GM21381 (cell line): ENCODE data around the gene NDUFA13.

Experiments used
- ATAC-seq: cut with Tn5 transposase; IDR thresholded peaks from one replicate; pipeline ENCODE4 v1.9.1; 2021; ENCODE audit warnings: mild to moderate bottlenecking, moderate library complexity; ENCODE audit not compliant: unreplicated experiment

NDUFA13 gene

DNA sequence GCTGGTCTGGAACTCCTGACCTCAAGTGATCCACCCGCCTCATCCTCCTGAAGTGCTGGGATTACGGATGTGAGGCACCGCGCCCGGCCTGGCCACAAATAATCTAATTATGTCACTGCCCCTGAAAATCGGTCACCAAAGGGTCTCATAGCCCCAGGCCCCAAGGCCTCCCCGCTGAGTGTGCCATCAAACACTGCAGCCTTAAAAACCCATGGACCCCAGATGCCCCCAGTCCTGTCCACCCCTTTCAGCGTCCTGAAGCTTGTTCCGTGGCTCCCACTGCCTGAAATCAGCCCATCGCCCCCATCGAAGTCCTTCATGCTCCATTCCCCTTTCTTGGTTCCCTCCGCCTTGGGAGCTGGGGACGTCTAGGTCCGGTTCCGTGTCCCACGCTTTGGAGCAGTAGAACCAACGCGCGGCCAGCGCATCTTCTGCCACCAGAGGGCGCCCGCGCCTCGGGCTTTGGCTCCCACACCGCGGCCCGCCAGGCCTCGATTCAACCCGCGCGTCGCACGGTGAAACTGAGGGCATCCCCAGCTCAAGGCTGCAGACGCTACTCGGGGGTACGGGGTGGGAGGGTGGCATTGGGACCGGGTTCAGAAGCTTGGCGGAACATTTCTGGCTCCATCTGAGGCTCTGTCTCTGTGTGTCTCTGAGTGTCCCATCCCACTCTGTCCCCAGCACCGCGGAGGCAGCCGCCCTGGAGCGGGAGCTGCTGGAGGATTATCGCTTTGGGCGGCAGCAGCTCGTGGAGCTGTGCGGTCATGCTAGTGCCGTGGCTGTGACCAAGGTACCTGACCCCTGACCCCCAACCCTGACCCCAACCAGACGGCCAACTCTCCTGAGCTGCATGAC, 16.2 kb downstream of the NDUFA13 start:
- ATAC-seq: no peak

- ATAC-seq: no peak
Measured at GRCh38 chr19:19532806-19533701, 17.0 kb downstream of the NDUFA13 start.

DNA sequence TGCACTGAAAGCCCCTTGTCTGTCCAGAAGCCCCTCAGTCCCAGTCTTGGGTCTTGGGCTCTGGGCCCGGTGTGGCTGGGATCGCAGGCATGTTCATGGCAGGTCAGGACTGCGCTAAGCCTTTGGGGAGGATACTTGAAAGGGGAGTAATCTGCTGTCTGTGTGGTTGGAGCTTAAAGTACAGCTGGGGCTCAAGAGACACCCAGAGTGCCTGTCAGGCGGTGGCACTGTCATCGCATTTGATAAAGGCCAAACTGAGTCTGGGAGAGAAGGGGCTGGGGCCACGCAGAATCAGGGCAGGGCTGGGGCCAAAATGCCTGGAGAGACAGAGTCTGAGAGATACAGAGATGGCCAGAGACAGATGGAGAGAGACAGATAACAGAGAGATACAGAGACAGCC, 17.8 kb downstream of the NDUFA13 start:
- ATAC-seq: no peak

DNA sequence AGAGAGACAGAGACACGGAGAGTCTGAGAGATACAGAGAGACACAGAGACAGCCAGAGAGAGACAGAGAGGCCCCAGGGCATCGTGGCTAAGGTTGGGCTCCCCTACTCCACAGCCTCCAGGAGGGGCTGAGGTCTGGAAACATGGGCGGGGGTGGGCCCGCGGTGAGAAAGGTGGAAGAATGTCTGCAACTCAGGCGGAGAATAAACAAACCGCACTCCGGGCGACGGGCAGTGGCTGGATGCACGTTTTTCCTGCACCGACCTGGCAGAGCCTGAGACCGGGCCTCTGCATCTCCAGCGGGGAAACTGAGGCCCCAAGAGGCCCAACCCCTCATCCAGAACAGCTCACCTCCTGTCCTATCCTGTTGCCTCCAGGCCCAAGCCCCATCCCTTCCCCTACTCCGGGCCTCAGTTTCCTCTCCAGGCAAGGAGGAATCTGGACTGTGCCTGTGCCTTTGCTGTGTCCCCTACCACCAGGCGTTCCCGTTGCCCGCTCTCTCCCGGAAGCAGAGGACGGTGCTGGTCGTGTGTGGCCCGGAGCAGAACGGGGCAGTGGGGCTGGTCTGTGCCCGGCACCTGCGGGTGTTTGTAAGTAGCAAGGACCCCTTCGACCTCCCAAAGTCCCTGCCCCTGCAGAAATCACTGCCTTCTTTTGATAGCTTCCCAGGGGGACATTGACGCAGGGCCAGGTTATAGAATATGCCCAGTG, 18.7 kb downstream of the NDUFA13 start:
- no peak for ATAC-seq

- no peak for ATAC-seq
Measured at GRCh38 chr19:19535311-19536191, 19.5 kb downstream of the NDUFA13 start.

- ATAC-seq: no peak
Measured at GRCh38 chr19:19537075-19538048, 21.3 kb downstream of the NDUFA13 start.

DNA sequence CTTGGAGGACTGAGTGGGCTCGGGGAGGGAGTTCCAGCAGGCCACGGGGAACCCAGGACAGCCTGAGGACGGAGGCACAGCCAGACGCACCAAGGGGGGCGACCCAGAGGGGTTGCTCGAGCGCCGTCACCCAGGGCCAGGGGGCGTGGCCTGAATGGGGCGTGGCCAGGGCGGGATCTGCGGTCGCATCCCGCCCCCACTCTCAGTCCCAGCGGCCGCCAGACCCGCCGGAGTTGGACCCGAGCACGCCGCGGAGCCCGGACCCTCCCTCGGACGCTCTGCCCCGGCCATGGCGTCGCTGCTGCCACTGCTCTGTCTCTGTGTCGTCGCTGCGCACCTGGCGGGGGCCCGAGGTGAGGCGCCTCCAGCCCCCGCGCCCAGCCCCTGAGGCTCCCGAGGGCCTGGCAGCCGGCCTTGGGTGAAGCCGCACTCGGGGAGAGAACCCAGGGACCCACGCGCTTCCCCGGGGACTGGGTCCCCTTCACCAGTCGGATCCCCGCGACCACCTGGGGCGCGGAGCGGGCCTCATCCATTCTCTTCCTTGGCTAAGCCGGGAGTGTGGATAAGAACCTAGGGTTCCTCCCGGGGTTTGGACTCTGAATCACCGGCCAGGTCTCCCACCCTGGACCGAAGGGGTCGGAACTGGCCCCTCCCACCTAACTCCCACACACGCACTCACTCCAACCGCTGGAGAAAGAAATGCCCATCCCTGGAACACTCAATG, 22.2 kb downstream of the NDUFA13 start, which contains the start of gene CILP2:
TSS of gene CILP2 (plus strand) at position 205 of the 724 bp plus-strand sequence. CDS start at position 290, 85 bp downstream.
- ATAC-seq: no peak

- no peak for ATAC-seq
Measured at GRCh38 chr19:19538785-19539166, 22.8 kb downstream of the NDUFA13 start.

GRCh38 chr19:19539698-19540063, 23.7 kb downstream of the NDUFA13 start:
- no peak for ATAC-seq

DNA sequence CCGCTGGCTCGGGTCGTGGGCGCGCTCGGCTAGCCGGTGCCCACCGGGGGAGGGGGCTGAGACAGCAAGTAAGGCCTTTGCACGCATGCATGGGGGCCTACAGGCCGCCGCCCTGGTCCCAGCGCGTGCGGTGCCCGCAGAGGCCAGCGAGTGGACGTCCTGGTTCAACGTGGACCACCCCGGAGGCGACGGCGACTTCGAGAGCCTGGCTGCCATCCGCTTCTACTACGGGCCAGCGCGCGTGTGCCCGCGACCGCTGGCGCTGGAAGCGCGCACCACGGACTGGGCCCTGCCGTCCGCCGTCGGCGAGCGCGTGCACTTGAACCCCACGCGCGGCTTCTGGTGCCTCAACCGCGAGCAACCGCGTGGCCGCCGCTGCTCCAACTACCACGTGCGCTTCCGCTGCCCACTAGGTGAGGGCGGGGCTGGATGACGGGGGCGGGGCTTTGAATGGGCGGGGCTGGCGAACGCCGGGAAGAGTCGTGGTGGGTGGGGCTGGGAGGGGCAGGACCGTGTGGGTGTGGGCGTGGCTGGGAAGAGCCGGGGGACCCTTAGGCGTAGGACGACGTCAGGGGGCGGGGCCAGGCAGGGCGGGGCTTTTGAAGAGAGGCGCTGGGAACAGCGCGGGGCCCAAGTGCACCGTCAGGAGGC, 24.2 kb downstream of the NDUFA13 start:
- ATAC-seq: no peak

DNA sequence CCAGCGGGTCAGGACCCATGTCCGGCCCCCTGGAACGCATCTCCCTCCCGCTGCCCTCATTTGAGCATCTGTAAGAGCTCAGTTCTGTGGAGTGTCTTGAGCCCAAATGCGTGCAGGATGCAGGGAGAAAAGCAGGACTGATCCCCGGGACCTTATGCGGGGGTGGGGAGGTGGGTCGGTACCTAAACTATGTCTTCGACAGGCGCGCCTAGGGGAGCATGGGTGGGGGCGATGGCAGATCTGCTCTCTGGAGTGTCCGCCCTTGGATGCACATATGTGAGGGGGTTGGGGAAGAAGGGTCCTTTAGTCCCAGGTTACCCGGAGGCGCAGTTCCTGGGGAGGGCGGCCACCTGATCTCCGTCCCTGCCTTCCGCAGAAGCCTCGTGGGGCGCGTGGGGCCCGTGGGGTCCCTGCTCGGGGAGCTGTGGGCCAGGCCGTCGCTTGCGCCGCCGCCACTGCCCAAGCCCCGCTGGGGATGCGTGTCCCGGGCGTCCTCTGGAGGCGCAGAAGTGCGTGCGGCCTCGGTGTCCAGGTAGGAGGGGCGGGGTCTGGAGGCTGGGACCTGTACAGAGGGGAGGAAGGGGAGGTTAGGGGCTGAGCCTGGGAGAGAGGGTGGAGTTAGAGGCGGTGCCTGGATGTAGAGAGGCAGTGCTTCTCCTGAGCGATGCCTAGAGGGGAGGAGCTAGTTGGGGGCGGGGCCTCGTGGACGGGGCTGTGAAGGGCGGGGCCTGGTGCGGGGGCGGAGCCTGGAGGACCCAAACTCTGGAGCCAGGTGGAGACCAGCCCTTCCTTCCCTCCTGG, 24.9 kb downstream of the NDUFA13 start:
- no peak for ATAC-seq

- ATAC-seq: no peak
Measured at GRCh38 chr19:19541616-19542015, 25.6 kb downstream of the NDUFA13 start.

DNA sequence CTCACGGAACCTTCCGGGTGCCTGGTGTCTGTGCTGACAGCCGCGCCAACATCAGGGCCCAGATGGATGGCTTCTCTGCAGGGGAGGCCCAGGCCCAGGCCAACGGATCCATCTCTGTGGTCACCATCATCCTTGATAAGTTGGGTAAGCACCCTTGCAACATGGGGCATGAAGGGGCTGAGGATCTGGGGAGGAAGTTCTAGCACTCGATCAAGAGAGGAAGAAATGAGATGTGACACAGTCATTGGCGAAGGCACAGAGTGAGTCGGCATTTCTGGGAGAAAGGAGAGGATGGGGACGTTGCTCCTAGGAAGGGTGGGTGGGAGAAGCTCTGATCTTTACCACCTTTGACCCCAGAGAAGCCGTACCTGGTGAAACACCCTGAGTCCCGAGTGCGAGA, 26.5 kb downstream of the NDUFA13 start:
- no peak for ATAC-seq

DNA sequence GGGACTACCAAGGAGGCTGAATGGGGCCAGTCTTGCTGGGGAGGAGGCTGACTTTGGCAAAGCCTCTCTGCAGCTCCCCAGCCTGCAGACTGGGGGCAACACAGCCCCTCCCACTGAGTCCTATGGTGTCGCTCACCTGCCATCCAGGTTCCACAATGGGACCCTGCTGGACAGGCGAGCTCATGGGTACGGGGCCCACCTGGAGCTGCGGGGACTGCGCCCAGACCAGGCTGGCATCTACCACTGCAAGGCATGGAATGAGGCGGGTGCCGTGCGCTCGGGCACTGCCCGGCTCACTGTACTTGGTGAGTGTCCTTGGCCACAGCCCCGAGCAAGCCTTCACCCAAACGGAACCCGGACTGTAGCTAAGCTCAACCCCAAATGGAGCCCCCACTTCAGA, 27.1 kb downstream of the NDUFA13 start:
- ATAC-seq: no peak

DNA sequence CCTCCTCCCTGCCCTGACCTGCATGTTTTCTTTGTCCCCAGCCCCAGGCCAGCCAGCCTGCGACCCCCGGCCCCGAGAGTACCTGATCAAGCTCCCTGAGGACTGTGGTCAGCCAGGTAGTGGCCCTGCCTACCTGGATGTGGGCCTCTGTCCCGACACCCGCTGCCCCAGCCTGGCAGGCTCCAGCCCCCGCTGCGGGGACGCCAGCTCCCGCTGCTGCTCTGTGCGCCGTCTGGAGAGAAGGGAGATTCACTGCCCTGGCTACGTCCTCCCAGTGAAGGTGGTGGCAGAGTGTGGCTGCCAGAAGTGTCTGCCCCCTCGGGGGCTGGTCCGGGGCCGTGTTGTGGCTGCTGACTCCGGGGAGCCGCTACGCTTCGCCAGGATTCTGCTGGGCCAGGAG, 27.6 kb downstream of the NDUFA13 start:
- no peak for ATAC-seq

GRCh38 chr19:19544257-19544953, 28.4 kb downstream of the NDUFA13 start:
- ATAC-seq: no peak
